Stimulated activated naive CD4-positive, alpha-beta T cell treated with Interleukin-2 at 50 U/mL for 16 hours (primary cell): Measurements from ENCODE around the gene NADSYN1.

Experiments
- DNase-seq: peaks from one replicate; lab custom pipeline; 2025; lab: John Stamatoyannopoulos, UW

NADSYN1 gene

DNA sequence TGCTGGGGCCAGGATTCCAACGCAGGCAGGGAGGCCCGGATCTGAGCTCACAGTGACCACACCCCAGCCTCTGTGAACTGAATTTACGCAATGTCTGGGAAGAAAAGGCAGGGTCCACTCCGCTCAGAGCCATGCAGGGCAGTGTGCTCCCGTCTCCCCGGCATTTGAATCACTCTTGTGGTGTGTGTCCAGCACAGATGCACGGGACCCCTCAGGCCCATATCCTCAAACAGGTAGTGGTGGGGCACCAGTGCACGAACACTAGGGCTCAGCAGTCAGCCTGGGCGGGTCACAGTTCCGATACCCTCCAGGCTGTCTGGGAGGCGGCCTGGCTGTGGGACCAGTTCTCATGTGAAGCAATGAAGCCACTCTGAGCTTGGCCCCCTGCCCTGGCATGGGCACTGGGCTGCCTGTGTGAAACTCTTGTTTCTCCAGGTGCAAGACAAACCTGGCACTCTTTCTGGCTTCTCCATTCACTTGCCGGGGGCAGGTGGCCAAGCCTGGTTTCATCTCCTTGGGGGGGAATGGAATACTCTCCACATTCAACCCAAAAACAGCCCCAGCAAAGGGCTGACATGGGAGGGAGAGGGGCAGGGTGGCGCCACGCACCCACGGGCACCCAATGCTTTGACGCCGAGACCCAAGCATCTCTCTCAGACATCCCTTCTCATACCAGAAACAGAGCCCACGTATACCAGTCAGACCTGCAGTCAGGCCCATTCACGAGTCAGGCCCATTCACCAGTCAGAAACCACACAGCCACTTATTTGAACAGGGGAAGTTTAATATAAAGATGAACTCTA, 19.2 kb upstream of the NADSYN1 start:
- no peak for DNase-seq

GRCh38 chr11:71434576-71435130, 18.4 kb upstream of the NADSYN1 start:
- DNase-seq = no peak

GRCh38 chr11:71435278-71435951, 17.6 kb upstream of the NADSYN1 start:
- DNase-seq = no peak

- no peak for DNase-seq
These were observed 16.1 kb upstream of the NADSYN1 start for GRCh38 chr11:71436861-71437260.

DNA sequence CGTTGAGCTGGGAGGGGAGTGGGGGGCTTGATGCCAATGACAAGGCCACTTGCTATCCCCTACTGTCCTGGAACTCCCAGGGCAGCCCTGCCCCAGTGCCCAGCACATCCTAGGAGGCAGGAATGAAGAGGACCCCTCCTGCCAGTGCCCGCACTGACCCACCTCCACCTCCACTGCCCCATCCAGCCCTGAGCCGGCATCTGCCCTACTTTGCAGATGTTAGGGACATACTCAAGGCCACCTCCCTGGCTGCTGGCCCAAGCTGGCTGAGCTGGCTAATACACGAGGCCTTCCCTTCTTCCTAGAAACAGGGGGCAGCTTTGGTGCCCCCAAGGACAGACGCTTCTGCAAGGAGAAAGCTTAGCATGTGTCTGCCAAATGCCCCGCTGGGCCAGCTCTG, 15.6 kb upstream of the NADSYN1 start:
- DNase-seq = no peak

DNA sequence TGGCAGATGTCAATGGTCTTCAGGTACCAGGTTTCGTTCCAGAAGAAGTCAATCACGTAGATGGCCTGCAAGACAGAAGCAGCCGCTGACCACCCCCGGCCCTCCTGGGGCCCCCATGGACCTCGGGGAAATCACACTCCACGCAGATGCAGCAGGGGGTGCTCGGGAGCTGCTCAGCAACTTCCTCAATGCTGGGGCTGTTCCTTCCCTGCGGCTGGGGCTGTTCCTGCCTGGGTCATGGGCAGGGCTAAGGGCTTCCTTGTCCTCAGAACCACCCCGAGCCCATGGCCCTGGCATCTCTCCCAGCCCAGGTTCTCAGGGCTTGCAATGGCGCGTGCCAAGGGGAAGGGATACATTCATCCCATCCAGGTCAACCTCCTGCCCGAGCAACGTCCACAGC, 15.1 kb upstream of the NADSYN1 start:
- DNase-seq = no peak

GRCh38 chr11:71438650-71439049, 14.4 kb upstream of the NADSYN1 start:
- no peak for DNase-seq

GRCh38 chr11:71440021-71440755, 12.8 kb upstream of the NADSYN1 start:
- no peak for DNase-seq

- DNase-seq = no peak
These were observed 11.8 kb upstream of the NADSYN1 start for GRCh38 chr11:71441251-71441650.

DNA sequence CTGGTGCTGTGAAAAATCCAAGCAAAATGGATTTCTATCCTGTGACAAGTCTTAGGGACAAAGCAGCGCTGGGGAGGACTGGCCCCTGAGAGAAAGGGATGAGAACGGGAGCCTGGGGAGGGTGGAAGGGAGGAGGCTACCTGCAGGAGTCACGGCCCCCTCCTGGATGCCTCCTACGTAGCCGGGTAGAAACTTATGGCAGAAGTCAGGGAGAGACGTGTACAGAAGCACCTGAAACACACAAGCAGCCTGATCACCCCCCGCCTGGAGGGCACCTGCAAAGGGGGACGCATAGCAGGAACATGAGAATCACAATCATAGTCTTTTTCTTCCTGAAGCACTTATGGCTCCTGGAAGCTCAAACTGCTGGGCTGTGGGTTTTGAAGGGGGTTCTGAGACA, 10.9 kb upstream of the NADSYN1 start:
- no peak for DNase-seq

- DNase-seq = no peak
These were observed 10.1 kb upstream of the NADSYN1 start for GRCh38 chr11:71442880-71443279.

DNA sequence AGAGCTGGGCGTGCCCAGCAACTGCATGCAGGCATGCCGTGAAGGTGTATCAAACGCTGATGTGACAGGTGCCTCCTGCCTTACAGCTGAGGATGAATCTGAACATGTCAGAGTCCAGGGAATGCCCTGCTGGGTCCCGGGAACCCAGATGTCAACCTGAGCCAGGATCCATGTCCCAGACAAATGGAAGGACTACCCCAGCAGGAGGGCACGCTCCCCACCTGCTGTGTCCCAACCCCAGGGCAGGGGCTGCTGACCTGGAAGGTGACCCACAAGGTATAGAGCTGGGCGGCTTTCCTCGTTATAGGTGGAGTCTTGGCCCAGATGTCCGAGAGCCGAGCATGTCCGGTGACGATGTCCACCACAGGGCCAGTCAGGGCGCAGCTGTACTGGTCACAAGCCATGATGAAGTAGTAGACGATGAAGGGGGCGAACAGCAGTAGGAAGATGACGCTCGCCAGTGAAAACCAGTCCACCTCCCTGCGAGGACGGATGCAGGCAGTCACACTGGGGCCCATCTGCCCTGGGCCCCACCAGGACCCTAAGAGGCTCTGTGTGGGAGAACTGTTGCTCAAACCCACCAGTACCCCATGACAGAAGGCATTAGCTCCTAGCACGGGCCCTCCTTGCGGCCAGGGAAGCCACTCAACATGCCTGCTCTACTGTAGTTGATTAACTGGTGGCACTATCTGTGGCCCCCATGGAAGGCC, 9.1 kb upstream of the NADSYN1 start:
- DNase-seq = no peak

DNA sequence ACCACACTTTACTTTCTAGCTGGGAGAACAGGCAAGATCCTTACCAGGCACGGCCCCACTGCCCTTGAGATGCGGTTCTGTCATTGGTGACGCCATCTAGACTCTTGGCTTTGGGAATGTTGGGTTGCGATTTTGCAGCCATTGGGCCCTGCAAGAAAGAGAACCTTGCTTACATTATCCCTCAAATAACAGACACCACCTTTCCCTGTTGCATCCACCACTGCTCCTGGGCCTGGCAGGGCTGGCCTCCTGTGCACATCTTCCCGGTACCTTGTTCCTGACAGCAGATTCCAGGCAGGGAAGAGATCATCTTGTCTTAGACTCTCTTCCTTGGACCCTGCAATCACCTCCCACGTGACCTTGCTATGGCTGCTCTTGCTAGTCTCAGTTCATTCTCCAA, 8.2 kb upstream of the NADSYN1 start:
- DNase-seq = no peak

- DNase-seq = no peak
These were observed 6.9 kb upstream of the NADSYN1 start for GRCh38 chr11:71446150-71446549.

DNA sequence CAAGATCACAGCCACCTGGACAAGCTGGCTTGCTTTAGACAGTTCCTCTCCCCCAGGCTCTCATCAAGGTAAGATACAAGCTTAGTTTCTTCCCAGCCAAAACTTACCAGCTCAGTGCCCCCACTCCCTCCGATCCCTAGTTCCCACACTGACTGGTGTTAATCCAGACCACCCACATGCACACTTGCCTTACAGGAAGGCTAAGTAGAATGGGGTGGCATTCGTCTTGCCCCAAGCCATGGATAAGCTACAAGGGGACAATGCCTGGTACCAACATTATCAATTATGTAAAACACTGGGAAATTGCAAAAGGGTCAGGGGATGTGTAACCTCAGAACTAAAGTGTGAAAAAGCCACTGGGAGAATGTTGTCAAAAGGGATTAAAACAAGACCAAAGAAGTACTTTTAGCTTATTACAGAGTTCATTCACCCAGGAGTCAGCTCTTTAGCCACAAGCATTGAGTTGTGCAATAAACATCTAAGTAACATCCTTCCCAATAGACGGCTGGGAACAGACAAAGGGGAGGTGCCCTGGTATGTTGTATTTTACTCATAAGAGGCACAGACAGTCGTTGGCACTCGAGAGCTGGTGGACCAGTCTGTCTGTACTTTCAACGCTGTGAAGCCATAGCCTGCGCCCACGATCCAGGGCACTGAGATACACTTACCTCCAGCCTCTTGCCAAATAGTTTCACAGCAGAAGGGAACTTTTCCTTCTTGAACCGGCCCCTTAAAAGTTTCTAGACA, 5.9 kb upstream of the NADSYN1 start:
- DNase-seq = no peak

DNA sequence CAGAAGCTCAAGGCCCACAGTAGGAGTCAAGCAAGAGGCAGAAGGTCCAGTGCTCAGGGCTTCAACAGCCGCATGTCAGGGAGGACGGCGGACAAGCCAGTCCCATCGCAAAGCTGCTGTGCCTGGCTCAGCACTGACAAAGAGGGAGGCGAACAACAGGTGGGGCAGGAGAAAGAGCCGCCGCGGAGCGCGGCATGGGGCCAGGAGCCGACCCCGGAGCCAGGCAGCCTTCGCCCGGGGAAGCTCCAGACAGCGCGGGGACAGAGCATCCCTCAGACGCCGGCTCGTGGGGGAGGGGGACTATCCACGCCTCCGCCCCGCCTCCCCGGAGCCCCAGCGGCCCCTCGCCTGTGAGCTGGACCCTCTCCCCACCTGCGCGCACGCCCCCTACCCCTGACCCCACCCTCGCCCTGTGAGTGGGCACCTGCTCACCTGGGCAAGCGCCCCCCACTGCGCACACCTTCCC, 5.2 kb upstream of the NADSYN1 start:
- DNase-seq = peak; percentile 32

DNA sequence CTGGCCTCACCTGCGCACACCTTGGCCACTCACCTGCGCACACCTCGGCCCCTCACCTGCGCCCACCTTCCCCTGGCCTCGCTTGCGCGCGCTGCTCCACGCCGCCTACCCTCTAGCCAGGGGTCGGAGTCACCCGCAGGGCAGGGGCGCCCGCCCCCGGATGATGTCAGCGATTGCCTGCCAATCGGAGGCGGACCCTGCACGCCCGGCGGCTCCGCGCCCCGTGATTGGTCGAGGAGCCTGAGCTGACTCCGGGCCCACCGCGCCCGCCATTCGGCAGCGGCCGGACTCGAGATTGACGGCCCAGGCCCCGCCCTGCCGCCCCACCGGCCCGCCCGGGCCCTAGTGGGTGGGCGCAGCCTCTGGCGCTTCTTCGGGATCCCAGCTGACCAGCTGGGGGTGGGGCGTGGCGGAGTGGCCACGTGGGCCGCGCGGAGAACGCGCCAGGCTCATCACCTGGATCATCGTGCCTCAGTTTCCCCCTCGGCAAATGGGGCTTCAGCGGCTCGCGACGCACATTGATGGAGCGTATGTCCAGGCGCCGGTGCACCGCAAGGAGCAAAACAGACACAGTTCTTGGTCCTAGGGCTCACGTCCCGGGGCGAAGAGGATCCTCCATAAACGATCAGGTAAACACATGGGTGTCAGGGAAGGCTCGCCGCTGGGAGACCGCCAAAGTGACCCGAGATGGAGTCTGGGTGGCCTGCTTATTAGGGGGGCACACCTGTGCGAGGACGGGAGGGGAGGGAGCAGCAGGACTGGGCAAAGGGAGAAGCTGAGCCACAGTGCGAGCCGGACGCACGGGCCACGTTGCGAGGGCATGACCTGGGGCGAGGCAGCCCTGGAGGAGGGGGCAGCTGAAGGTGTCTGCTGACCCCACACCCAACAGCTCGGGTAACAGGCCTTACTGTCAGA, 4.5 kb upstream of the NADSYN1 start, which contains the start of gene DHCR7:
Gene DHCR7 (minus strand): TSS at position 137 of the 915 bp plus-strand sequence. CDS start 3,441 bp downstream, outside the sequence.
- DNase-seq = peak; percentile 91

GRCh38 chr11:71449596-71449995, 3.4 kb upstream of the NADSYN1 start:
- DNase-seq = no peak

- no peak for DNase-seq
These were observed 2.5 kb upstream of the NADSYN1 start for GRCh38 chr11:71450507-71450906.

DNA sequence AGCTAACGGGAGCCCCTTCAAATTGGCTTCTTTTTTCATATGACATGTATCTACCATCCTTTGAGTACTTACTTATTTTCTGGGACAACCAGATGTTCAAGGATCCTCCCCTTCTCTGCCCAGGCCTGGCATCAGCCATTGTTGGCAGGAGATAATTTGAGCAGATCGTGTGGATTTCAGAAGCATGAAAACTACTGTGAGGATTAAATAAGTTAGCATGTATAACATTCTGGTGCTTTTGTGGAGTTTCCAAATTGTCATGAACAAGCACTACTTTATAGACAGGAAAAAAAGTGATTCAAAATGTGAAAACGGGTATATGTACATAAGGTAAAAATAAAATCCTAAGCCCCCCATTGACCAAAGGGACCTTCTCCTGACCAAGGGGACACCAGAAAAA, 2.1 kb upstream of the NADSYN1 start:
- no peak for DNase-seq
